NOMO-1 (cell line): ENCODE results near the gene TMPRSS7.

ENCODE experiments used
- DNase-seq, 2 experiments: peaks; one replicate each; lab custom pipeline; 2025; ENCODE audit not compliant: unreplicated experiment in 2 of 2; lab: John Stamatoyannopoulos, UW

Gene TMPRSS7

DNA sequence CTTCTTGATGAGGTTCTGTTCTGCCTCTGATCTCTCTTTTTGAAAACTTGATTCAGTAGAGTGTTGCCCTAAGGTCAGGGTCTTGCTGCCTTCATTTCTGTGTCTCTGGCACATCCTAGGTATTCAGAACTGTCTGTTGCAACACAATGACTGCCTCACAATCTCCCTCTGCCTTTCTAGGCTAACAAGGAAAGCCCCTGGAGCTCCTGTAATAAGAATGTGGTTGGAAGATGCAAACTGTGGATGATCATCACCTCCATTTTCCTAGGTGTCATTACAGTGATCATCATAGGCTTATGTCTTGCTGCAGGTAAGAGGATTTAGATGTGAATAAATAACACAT lies 58.6 kb downstream of the TMPRSS7 start:
- DNase-seq = no peak

GRCh38 chr3:112095731-112096130 lies 61.2 kb downstream of the TMPRSS7 start:
- no peak for DNase-seq

GRCh38 chr3:112096176-112096575 lies 61.6 kb downstream of the TMPRSS7 start:
- no peak for DNase-seq

- no peak for DNase-seq
These were observed 62.8 kb downstream of the TMPRSS7 start for GRCh38 chr3:112097378-112097777.

DNA sequence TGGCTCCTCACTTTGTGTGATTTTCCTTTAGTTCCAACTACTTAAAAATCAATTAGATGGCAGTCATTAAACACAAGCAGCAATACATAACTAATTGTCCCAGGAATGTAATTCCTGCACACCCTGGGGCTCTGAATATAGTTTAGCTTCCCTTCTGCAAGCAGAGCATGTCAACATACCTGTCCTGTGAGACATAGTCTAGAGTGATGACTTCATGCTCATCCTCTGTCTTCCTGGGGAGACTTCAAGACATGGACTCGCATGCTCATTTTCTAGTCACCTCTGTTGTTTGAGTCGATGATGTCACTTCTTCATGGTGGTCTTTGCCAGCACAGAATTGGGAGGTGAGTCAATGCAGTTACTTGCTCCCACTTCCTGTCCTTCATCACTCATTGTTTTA lies 67.4 kb downstream of the TMPRSS7 start:
- DNase-seq = no peak

- DNase-seq = no peak
These were observed 70.2 kb downstream of the TMPRSS7 start for GRCh38 chr3:112104774-112105173.

GRCh38 chr3:112109322-112109721 lies 74.8 kb downstream of the TMPRSS7 start:
- no peak for DNase-seq

GRCh38 chr3:112111785-112112402 lies 77.4 kb downstream of the TMPRSS7 start:
- DNase-seq = peak; percentile 39 to 79

- no peak for DNase-seq
These were observed 80.1 kb downstream of the TMPRSS7 start for GRCh38 chr3:112114576-112115160.

DNA sequence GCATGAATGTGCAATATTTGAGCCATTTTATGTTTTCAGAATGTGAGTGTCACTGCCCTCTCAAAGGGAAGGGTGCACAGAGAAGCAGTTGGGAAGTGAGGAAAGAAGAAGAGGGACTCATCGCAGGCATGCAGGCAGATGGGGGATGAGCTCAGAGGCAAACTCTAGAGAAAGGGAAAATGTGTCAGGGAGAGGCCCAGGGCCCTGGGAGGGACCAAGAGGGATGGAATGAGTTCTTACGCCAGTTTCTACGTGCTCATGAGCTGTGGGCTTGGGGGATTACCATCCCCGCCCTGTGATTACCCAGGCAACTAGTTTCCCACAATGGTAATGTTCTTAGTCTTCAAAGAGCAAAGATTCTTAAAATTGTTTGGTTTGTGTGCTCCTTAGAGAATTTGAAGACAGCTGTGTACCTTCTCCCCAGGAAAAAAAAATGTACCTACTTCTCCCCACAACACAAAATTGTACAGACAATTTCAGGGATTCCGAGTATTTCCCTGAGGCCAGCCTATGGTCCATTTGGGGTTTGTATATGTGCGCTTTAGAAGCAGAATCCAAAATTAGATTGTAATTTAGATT lies 80.7 kb downstream of the TMPRSS7 start:
- DNase-seq = no peak

DNA sequence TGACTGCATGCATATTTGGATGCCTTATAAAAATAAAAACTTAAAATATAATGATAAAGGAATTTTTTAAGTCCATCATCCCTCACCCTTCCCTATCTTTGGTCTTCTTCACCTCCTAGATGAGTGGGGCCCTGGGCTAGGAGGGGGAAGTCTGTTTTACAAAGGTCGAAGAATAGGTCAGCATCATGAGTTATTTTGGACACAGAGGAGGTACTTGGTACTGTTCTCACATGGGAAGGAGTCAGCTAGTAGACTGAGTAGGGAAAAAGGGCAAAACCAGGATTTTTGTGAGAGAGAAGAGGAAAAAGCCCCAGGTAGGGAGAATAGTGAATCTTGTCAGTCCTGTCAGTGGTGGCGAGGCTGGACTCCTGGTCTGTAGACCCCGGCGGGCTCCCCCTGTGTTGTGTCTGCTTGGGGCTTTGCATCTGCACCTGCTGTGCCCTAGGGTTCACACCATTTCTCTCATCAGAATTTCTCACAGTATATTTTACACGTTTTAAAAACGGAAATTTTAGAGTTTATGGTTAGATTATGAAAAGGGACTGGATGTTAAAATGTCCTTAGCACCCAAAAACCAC lies 81.4 kb downstream of the TMPRSS7 start:
- no peak for DNase-seq

- DNase-seq = no peak
These were observed 82.2 kb downstream of the TMPRSS7 start for GRCh38 chr3:112116748-112117186.

DNA sequence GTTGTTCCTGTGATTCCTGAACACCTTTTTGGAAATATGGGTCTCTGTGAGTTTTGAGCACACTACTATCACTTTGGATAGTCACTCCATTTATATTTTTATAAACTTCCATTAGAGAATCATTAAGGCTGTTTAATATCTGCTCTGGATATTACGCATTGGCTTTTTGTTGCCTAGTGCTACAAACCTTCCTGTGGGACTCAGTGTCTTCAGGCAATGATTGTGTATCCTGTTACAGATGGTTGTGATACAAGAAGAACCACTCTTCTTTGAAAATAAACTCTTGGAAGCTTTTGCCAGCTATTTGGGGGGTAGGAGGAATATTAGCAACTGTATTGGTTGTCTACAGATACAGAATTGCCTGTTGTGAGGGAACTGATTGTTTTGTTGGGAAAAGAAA lies 82.9 kb downstream of the TMPRSS7 start:
- no peak for DNase-seq

- peak; percentile 66 to 76 for DNase-seq
These were observed 83.5 kb downstream of the TMPRSS7 start for GRCh38 chr3:112117841-112118571.

DNA sequence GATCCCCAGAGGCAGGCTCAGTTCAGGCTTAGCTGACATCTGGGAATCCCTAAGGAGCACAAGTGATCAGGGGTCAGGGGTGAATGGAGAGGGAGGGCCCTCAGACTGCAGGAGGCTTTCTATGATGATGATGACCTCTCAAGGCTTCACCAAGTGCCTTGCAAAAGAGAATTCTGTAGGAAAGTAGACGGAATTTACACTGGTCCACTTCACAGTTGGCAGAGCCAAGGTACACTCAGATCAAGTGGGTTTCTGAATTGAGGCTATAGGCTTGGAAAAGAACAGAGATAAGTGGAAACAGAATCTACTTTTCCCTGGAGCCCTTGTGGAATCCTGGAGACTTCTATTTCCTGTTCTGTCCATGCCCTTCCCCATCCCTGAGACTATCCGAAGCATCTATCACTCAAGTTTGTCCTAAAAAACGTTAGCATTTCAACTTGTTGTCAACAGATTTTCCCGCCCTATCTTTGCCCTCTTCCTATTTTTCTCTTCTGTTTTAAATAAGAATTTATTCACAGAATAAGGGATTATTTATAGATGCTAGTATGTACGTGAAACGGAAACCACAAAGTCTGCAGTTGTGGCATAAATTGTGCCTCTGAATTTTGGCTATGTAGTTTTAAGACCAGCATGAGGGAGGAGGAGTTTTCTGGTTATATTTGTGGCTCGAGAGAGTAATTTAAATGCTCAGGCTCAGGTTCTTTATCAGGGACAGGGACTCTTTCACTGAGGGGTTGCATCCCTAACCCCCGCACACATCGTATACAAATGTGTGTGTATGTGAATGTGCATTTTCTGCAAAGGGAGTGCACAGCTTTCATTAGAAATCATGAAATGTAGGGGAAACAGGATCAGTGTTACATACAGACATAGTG lies 85.7 kb downstream of the TMPRSS7 start:
- peak; percentile 15 to 72 for DNase-seq

- DNase-seq = no peak
These were observed 87.3 kb downstream of the TMPRSS7 start for GRCh38 chr3:112121577-112122547.

- DNase-seq = no peak
These were observed 88.3 kb downstream of the TMPRSS7 start for GRCh38 chr3:112122870-112123269.

DNA sequence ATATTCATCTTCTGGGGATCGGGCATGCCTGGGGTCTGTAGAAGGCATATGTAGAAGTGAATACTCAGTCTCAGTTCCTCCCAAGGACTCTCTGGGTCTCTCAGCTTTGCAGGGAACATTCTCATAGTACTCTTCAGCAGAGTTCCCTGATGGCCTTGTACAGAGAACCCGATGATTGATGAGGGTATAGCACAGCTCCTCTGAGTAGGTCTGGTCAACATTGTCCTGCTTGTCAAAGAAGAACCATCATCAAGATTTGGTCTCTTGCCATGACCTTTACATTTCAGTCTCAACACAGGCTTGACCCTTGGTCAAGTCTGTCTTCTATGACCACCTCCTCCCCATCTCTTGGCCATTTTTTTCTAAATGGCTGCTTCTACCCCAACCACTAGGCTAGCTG lies 89.0 kb downstream of the TMPRSS7 start:
- no peak for DNase-seq

DNA sequence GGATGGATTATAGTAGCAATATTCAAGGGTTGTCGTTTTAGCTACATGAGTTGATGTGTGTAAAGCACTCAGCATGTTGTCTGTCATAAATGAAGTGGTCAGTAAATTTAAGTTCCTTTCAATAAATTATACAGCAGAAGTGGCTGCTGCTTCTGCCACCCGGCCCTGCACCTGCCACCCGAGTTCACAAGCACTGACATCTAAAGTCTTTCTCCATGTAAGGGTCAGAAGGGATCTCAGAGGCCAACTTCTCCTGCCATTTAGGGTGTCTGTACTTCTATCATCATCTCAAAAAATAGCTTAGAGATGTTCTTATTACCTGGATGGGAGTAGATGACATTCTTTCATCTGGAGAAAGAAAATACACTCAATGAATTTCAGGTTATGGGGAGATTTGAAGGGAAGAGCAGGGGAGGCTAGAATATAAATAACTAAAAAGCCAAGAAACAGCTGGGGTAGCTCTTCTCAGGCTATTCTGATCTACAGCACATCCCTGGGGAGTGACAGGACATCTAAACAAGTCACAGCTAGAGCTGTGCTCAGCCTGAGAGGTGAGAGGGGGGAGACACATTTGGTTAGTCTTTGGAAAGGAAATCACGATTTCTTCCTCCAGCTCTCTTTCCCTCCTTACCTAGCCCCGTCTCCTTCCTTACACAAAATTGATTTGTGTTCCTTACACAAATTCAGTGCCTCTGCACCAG lies 90.5 kb downstream of the TMPRSS7 start:
- DNase-seq = no peak
